Measurements from ENCODE around the gene CLEC18A.
"Not testable (repeated sequence)": the region's sequence is repeated elsewhere in the genome, so short reads cannot be mapped to it uniquely, and the experiment has no call there.

Gene CLEC18A

GRCh38 chr16:69938981-69939820 lies 11.9 kb upstream of the CLEC18A start:
- no peak overlapping the region for H3K4me3 ChIP-seq (ENCODE audit: low read depth, low read length)
- no peak for TF ChIP-seq CTCF (IDR thresholded peaks at IDR 0.05; ENCODE audit: control insufficient read depth, extremely low read depth, insufficient read depth)
- DNase-seq (ENCODE audit: low read depth), result no peak

- DNase-seq (ENCODE audit: low read depth), result no peak
- H3K4me3 ChIP-seq (ENCODE audit: low read depth, low read length), result no peak overlapping the region
- no peak for TF ChIP-seq CTCF (IDR thresholded peaks at IDR 0.05; ENCODE audit: control insufficient read depth, extremely low read depth, insufficient read depth)
Observed at GRCh38 chr16:69939821-69940585, 11.1 kb upstream of the CLEC18A start.

GRCh38 chr16:69940676-69941075 lies 10.5 kb upstream of the CLEC18A start:
- H3K4me3 ChIP-seq (ENCODE audit: low read depth, low read length), result no peak overlapping the region
- DNase-seq (ENCODE audit: low read depth), result no peak
- no peak for TF ChIP-seq CTCF (IDR thresholded peaks at IDR 0.05; ENCODE audit: control insufficient read depth, extremely low read depth, insufficient read depth)

- TF ChIP-seq CTCF (IDR thresholded peaks at IDR 0.05; ENCODE audit: control insufficient read depth, extremely low read depth, insufficient read depth), result no peak
- H3K4me3 ChIP-seq (ENCODE audit: low read depth, low read length), result no peak overlapping the region
- DNase-seq (ENCODE audit: low read depth), result no peak
Observed at GRCh38 chr16:69941251-69942098, 9.7 kb upstream of the CLEC18A start.

- no peak for TF ChIP-seq CTCF (IDR thresholded peaks at IDR 0.05; ENCODE audit: control insufficient read depth, extremely low read depth, insufficient read depth)
- DNase-seq (ENCODE audit: low read depth), result no peak
Observed at GRCh38 chr16:69942099-69942491, 9.0 kb upstream of the CLEC18A start.

GRCh38 chr16:69942627-69943170 lies 8.4 kb upstream of the CLEC18A start:
- TF ChIP-seq CTCF (IDR thresholded peaks at IDR 0.05; ENCODE audit: control insufficient read depth, extremely low read depth, insufficient read depth), result no peak
- no peak overlapping the region for H3K4me3 ChIP-seq (ENCODE audit: low read depth, low read length)
- no peak for DNase-seq (ENCODE audit: low read depth)

More at GRCh38 chr16:69942099-69942491, 9.0 kb upstream of the CLEC18A start:
- H3K4me3 ChIP-seq (ENCODE audit: low read depth, low read length), result no peak overlapping the region

- DNase-seq (ENCODE audit: low read depth); H3K4me3 ChIP-seq (ENCODE audit: low read depth, low read length): not testable (repeated sequence)
Observed at GRCh38 chr16:69943241-69944036, 7.7 kb upstream of the CLEC18A start.

- DNase-seq (ENCODE audit: low read depth); H3K4me3 ChIP-seq (ENCODE audit: low read depth, low read length): not testable (repeated sequence)
Observed at GRCh38 chr16:69950411-69950810, 723 bp upstream of the CLEC18A start.

- H3K4me3 ChIP-seq (ENCODE audit: low read depth, low read length); DNase-seq (ENCODE audit: low read depth): not testable (repeated sequence)
Observed at GRCh38 chr16:69951672-69952031, 518 bp downstream of the CLEC18A start.

Data from LNCaP clone FGC (cell line).